HEK293T (cell line): ENCODE measurements around the gene PLSCR3.

Experiments
- BHLHE40 ChIP-seq: fragments of 450-650 bp; IDR thresholded peaks from 2 replicates; pipeline ENCODE4 v1.6.1; 2016; ENCODE audit warnings: mild to moderate bottlenecking, moderate library complexity, borderline replicate concordance
- CTBP1 ChIP-seq: fragments of 450-650 bp; IDR thresholded peaks from 2 replicates; pipeline ENCODE4 v1.6.1; 2016; ENCODE audit warnings: borderline replicate concordance
- FOXK2 ChIP-seq: fragments of 450-650 bp; IDR thresholded peaks from 2 replicates; pipeline ENCODE4 v1.6.1; 2016; ENCODE audit warnings: mild to moderate bottlenecking
- HDGF ChIP-seq: fragments of 450-650 bp; IDR thresholded peaks from 2 replicates; pipeline ENCODE4 v1.6.1; 2017; ENCODE audit warnings: antibody characterized with exemption, borderline replicate concordance
- NFRKB ChIP-seq: fragments of 450-650 bp; IDR thresholded peaks from 2 replicates; pipeline ENCODE4 v1.6.1; 2016; ENCODE audit warnings: mild to moderate bottlenecking, moderate library complexity
- SP1 ChIP-seq: fragments of 450-650 bp; IDR thresholded peaks from 2 replicates; pipeline ENCODE4 v1.6.1; 2017
- SUZ12 ChIP-seq: fragments of 450-650 bp; IDR thresholded peaks from 2 replicates; pipeline ENCODE4 v1.6.1; 2016; ENCODE audit warnings: mild to moderate bottlenecking
- TARDBP ChIP-seq: fragments of 450-650 bp; IDR thresholded peaks from 2 replicates; pipeline ENCODE4 v1.6.1; 2016
- TF ChIP-seq, protein P1 (sequence below): fragments of 450-650 bp; IDR thresholded peaks from 2 replicates; pipeline ENCODE4 v1.6.1; 2016

DNA sequence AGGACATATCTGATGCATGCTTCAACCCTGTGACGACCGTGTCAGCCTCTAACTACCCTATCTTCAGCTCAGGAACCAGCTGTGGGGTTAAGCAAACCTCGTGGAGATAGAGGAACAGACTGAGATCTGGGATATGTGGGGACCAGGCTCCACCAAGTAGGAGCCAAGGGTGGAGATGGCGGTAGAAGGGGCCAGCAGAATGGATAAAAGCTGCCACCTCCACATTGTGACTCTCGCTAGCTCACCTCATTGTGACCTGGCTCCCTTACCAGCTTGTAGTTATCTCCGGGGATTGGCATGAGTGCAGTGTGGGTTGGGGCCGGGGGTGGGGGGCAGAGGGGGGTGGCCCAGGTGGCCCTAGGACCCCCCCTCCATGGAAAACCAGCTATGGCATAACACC lies 31.0 kb upstream of the PLSCR3 start, which contains the start of gene SPEM2:
- TF ChIP-seq SP1 (no peak), HDGF (no peak), TARDBP (no peak), FOXK2 (no peak), SUZ12 (no peak), CTBP1 (no peak), BHLHE40 (no peak), NFRKB (no peak)
- TF ChIP-seq, protein P1, sequence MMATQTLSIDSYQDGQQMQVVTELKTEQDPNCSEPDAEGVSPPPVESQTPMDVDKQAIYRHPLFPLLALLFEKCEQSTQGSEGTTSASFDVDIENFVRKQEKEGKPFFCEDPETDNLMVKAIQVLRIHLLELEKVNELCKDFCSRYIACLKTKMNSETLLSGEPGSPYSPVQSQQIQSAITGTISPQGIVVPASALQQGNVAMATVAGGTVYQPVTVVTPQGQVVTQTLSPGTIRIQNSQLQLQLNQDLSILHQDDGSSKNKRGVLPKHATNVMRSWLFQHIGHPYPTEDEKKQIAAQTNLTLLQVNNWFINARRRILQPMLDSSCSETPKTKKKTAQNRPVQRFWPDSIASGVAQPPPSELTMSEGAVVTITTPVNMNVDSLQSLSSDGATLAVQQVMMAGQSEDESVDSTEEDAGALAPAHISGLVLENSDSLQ, result no peak
